Measurements from ENCODE around the gene CADM2. TPM values are rescaled to one million over a fixed set of nuclear protein-coding genes. Genes with fewer than 3 reads are reported as not detected.

CADM2 gene
- total RNA-seq, 1 donor from 2014 or later: 6.8 TPM

DNA sequence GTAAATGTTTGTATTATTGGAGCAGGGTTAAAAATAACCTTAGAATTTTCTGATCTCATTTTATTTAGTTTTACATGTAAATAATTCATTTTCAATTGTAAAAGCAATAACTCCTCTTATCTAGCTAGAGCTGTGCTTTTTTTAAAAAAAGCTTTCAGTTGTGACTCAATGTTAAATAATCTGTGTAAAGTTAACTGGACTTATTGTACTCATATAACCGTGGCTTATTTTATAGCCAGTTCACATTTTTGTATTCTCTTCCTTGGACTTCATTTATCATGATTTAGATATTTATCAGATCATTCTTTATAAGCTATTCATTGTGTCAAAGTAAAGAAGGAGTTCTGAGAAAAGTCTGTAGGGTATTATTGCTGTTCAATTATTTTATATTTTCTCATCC lies 435.6 kb downstream of the CADM2 start:
- H3K27ac Mint-ChIP-seq: no peak overlapping the region
- Histone ChIP-seq H3K4me3 (no peak overlapping the region), H3K4me1 (no peaks in the 10 kb centered on the region), H4K20me1 (ENCODE audit: low read depth) (no peaks in the 10 kb centered on the region), H3K36me3 (no peaks in the 10 kb centered on the region), H3F3A (ENCODE audit: low read depth) (no peaks in the 10 kb centered on the region), H3K79me2 (ENCODE audit: low read depth) (no peaks in the 10 kb centered on the region), H3K27me3 (no peaks in the 10 kb centered on the region), H2AFZ (replicated peaks) (no peak overlapping the region), H3K9me3 (ENCODE audit: low read depth) (no peaks in the 10 kb centered on the region), H3K4me2 (no peak overlapping the region), H3K9ac (no peak overlapping the region), H3K27ac (no peak overlapping the region)
- H3K36me3 Mint-ChIP-seq: no peaks in the 10 kb centered on the region
- TF ChIP-seq EZH2 (IDR thresholded peaks at IDR 0.05): no peak
- TF ChIP-seq, protein P1, sequence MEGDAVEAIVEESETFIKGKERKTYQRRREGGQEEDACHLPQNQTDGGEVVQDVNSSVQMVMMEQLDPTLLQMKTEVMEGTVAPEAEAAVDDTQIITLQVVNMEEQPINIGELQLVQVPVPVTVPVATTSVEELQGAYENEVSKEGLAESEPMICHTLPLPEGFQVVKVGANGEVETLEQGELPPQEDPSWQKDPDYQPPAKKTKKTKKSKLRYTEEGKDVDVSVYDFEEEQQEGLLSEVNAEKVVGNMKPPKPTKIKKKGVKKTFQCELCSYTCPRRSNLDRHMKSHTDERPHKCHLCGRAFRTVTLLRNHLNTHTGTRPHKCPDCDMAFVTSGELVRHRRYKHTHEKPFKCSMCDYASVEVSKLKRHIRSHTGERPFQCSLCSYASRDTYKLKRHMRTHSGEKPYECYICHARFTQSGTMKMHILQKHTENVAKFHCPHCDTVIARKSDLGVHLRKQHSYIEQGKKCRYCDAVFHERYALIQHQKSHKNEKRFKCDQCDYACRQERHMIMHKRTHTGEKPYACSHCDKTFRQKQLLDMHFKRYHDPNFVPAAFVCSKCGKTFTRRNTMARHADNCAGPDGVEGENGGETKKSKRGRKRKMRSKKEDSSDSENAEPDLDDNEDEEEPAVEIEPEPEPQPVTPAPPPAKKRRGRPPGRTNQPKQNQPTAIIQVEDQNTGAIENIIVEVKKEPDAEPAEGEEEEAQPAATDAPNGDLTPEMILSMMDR (IDR thresholded peaks at IDR 0.05): no peak
- TF ChIP-seq EZH2phosphoT487 (IDR thresholded peaks at IDR 0.05): no peak
- no peak overlapping the region for H3K4me3 Mint-ChIP-seq
- DNase-seq (ENCODE audit: low spot score): no peak
- H3K27me3 Mint-ChIP-seq (ENCODE audit: insufficient read depth, low read depth): no peaks in the 10 kb centered on the region
- no peaks in the 10 kb centered on the region for H3K9me3 Mint-ChIP-seq
- no peaks in the 10 kb centered on the region for H3K4me1 Mint-ChIP-seq

DNA sequence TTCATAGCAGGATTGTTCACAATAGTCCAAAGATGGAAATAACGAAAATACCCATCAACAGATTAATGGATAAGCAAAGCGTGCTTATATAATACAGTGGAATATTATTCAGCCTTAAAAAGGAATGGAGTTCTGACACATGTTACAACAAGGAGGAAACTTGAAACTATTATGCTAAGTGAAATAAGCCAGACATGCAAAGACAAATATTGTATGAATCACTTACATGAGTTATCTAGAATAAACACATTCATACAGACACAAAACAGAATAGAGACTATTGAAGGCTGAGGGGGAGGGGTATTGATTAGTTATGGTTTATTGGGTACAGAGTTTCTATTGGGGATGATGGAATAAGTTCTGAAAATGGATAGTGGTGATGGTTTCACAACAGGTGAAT lies 438.6 kb downstream of the CADM2 start:
- H3K9me3 ChIP-seq (ENCODE audit: low read depth): no peaks in the 10 kb centered on the region
- H3K79me2 ChIP-seq (ENCODE audit: low read depth): no peaks in the 10 kb centered on the region
- H3K4me1 Mint-ChIP-seq: no peaks in the 10 kb centered on the region
- H3K9me3 Mint-ChIP-seq: peaks cover 3% of the 10 kb centered on the region
- H3K4me3 ChIP-seq: no peak overlapping the region
- no peaks in the 10 kb centered on the region for H3K36me3 Mint-ChIP-seq
- no peak overlapping the region for H3K9ac ChIP-seq
- no peaks in the 10 kb centered on the region for H3K4me1 ChIP-seq
- no peak overlapping the region for H3K4me2 ChIP-seq
- no peak for DNase-seq (ENCODE audit: low spot score)
- TF ChIP-seq EZH2 (IDR thresholded peaks at IDR 0.05) (no peak), EZH2phosphoT487 (IDR thresholded peaks at IDR 0.05) (no peak)
- TF ChIP-seq, protein P1 (IDR thresholded peaks at IDR 0.05): no peak
- H3K27ac ChIP-seq: no peak overlapping the region
- no peaks in the 10 kb centered on the region for H3K27me3 Mint-ChIP-seq (ENCODE audit: insufficient read depth, low read depth)
- H3K27me3 ChIP-seq: no peaks in the 10 kb centered on the region
- no peak overlapping the region for H2AFZ ChIP-seq (replicated peaks)
- H3F3A ChIP-seq (ENCODE audit: low read depth): no peaks in the 10 kb centered on the region
- no peak overlapping the region for H3K4me3 Mint-ChIP-seq
- no peaks in the 10 kb centered on the region for H3K36me3 ChIP-seq
- no peak overlapping the region for H3K27ac Mint-ChIP-seq
- no peaks in the 10 kb centered on the region for H4K20me1 ChIP-seq (ENCODE audit: low read depth)

DNA sequence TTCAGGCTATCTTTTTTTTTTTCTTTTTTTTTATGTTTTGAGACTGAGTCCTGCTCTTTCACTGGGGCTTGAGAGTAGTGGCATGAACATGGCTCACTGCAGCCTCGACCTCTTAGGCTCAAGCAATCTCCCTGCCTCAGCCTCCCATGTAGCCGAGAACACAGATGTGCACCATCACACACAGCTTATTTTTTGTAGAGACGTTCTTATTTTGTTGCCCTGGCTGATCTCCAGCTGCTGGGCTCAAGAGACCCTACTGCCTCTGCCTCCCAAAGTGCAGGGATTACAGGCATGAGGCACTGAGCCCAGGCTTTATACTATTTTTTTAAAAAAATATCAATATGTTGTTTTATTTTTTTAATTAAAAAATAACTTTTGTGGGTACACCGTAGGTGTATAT lies 467.3 kb downstream of the CADM2 start:
- H3K4me2 ChIP-seq: no peak overlapping the region
- H3K27ac ChIP-seq: no peak overlapping the region
- no peaks in the 10 kb centered on the region for H3K27me3 Mint-ChIP-seq (ENCODE audit: insufficient read depth, low read depth)
- H3K27me3 ChIP-seq: no peaks in the 10 kb centered on the region
- TF ChIP-seq EZH2phosphoT487 (IDR thresholded peaks at IDR 0.05): no peak
- no peak for TF ChIP-seq EZH2 (IDR thresholded peaks at IDR 0.05)
- TF ChIP-seq, protein P1 (IDR thresholded peaks at IDR 0.05): no peak
- peaks cover 9% of the 10 kb centered on the region for H3K9me3 Mint-ChIP-seq
- no peak overlapping the region for H3K9ac ChIP-seq
- no peaks in the 10 kb centered on the region for H3K4me1 Mint-ChIP-seq
- H3K9me3 ChIP-seq (ENCODE audit: low read depth): no peaks in the 10 kb centered on the region
- no peak for DNase-seq (ENCODE audit: low spot score)
- H4K20me1 ChIP-seq (ENCODE audit: low read depth): no peaks in the 10 kb centered on the region
- H2AFZ ChIP-seq (replicated peaks): no peak overlapping the region
- no peak overlapping the region for H3K27ac Mint-ChIP-seq
- H3K36me3 Mint-ChIP-seq: peaks cover 4% of the 10 kb centered on the region
- no peaks in the 10 kb centered on the region for H3K4me1 ChIP-seq
- no peak overlapping the region for H3K4me3 Mint-ChIP-seq
- H3K4me3 ChIP-seq: no peak overlapping the region
- H3K36me3 ChIP-seq: no peaks in the 10 kb centered on the region
- no peaks in the 10 kb centered on the region for H3F3A ChIP-seq (ENCODE audit: low read depth)
- H3K79me2 ChIP-seq (ENCODE audit: low read depth): no peaks in the 10 kb centered on the region

All from neural progenitor cell (in vitro differentiated cells).